IPS DF 4.7 (cell line): ENCODE results near the gene TMEM256.

Source experiments
- DNase-seq: peaks from one replicate; pipeline ENCODE4 v3.0.0-alpha.2; 2013; ENCODE audit warnings: low spot score; ENCODE audit errors: extremely low read depth

Gene TMEM256

DNA sequence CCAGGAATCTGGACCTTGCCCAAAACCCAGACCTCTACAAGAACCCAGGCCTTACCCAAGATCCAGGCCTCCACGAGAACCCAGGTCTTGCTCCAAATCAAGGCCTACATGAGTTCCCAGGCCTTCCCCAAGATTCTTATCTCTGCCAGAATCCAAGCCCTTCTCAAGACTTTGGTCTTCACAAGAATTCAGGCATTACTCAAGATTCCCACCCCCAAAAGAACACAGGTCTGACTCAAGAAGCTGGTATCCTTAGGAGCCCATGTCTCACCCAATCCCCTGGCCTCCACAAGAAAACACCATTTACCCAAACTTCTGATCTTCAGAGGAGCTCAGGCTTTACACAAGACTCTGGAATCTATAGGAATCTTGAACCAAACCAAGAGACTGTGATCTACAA lies 27.3 kb upstream of the TMEM256 start:
- DNase-seq: no peak

DNA sequence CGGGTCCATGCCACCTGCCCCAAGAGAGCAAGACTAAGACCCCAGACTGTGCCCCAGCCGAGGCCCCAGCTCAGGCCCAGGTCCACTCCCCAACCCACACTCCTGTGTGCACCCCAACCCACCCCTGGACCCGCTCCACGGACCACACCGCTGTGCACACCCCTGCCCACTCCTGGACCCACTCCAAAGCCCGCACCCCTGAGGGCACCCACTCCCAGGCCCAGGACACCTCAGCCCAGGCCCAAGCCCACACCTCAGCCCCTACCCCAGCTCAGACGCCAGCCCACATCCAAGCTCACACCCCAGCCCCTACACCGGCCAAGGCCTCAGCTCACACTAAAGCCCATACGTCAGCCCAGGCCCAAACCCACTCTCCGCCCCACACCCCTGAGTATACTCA lies 25.8 kb upstream of the TMEM256 start:
- no peak for DNase-seq

DNA sequence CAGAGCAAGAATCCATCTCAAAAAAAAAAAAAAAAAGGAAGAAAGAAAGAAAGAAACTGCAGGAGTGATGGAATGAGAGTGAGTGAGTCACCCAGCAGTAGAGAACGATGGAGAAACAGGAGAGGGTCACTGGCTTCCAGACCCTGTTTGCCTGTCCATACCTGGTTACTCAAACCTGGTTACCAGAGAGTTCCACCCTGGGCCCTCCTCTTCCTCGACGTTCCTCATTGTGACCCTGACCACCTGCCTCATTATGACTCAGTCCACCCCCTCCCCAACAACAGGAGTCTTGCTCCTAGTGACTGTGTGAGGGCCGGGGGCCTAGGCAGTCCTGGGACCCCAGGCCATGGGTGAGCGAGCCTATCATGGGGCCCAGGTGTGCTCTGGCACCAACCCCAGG lies 24.7 kb upstream of the TMEM256 start, which contains the start of gene SPEM3:
TSS of gene SPEM3 (plus strand) at position 301 of the 400 bp plus-strand sequence. CDS start at position 347, 46 bp downstream.
- DNase-seq: no peak

DNA sequence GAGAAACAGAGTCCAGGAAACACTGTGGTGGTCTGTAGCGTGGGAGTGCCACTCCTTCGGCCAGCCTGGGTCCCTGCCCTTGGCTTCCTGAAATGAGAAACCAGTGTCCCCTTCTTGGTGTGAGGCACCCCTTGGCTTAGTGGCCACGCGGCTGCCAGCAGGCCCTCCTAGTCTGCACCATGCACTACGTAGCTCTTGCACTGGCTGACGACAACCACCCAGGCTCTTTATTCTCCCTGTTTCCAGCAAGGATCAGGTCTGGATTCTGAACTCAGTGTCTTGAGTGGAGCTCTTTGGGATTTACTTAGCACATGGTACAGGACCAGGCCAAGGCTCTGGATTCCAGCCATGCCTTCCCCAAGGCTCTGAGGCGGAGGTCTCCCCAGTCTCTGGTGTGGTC lies 23.7 kb upstream of the TMEM256 start:
- no peak for DNase-seq

DNA sequence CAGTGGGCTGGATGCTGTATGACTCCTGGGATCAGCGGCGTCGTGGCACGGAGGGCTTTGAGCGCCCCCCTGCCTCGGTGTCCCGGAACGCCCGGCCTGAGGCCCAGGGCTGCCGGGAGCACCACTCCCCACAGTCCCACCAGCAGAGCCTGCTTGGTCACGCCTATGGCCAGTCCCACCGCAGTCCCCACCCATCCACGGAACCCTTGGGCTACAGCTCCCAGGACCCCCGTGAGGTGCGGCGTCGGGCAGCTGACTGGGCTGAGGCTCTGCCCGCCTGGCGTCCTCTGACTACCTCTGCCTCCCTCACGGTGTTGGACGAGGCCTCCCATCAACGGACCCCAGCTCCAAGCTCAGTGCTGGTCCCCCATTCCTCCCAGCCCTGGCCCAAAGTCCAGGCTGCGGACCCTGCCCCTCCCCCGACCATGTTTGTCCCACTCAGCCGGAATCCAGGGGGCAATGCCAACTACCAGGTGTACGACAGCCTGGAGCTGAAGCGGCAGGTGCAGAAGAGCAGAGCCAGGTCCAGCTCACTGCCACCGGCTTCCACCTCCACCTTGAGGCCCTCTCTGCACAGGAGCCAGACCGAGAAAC lies 23.1 kb upstream of the TMEM256 start:
- no peak for DNase-seq

DNA sequence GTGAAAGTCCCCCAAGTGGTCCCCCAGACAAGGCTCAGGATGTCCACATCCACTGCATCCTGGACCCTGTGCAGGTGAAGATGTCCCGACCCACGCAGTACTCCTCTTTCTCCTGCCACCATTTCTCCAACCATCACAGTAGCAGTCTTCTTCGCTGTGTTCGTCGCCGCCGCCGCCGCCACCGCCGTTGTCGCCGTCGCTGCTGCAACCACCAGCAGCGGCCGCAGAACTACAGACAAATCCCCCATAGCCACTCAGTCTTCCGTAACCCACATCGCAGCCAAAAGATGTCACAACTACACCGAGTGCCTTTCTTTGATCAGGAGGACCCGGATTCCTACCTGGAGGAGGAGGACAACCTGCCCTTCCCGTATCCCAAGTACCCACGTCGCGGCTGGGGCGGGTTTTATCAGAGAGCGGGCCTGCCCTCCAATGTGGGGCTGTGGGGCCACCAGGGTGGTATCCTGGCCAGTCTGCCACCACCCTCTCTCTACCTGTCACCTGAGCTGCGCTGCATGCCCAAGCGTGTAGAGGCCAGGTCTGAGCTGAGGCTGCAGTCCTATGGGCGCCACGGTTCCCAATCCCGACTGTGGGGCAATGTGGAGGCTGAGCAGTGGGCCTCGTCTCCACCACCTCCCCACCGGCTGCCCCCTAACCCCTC lies 22.4 kb upstream of the TMEM256 start:
- no peak for DNase-seq

DNA sequence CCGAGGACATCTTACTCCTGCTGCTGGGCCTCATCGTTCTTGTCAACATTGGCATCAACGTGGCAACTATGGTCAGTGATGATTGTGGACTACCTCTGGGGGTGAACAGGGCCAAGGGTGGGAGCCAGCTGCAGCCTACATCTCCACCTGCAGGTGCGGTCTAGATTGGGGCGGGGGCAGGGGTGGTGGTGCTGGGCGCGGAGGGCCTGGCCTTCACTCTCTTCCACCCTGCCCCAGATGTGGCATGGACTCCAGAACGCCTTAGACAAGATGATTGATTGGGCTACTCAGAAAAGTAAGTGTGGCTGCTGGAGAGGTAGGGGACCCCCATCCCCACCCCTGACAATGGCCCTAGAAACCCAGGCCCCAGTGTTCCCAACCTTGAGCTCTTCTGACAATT lies 21.9 kb upstream of the TMEM256 start:
- DNase-seq: no peak

DNA sequence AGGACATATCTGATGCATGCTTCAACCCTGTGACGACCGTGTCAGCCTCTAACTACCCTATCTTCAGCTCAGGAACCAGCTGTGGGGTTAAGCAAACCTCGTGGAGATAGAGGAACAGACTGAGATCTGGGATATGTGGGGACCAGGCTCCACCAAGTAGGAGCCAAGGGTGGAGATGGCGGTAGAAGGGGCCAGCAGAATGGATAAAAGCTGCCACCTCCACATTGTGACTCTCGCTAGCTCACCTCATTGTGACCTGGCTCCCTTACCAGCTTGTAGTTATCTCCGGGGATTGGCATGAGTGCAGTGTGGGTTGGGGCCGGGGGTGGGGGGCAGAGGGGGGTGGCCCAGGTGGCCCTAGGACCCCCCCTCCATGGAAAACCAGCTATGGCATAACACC lies 21.4 kb upstream of the TMEM256 start, which contains the start of gene SPEM2:
TSS of gene SPEM2 (plus strand) at position 301 of the 400 bp plus-strand sequence. CDS start at position 374, 73 bp downstream.
- DNase-seq: no peak

DNA sequence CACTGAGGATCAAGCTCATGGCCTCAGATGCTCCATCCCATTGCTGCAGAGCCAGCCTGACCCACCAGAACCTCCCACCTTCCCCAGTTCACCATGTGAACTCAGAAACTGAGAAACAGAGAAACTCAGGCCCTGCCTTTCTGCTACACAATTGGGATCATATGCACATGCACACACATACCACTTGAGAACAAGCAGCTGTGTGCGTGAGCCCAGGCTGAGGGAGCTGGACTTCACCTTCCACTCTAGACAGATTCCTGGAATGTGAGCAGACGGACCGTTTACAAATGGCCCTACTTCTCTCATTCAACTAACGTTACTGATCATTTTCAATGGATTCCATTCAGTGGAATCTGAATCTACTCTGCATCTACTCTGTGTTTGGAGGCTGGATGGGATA lies 19.8 kb upstream of the TMEM256 start:
- no peak for DNase-seq

DNA sequence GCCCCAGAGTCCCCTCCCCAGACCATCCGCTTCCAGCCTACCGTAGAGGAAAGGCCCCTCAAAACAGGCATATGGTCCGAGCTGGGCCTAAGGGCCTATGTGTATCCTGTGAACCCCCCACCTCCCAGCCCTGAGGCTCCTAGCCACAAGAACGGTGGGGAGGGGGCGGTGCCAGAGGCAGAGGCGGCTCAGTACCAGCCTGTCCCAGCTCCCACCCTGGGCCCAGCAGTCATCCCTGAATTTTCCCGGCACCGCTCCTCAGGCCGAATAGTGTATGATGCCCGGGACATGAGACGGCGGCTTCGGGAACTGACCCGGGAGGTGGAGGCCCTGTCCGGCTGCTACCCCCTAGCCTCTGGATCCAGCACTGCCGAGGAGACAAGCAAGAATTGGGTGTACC lies 17.3 kb upstream of the TMEM256 start:
- DNase-seq: no peak

DNA sequence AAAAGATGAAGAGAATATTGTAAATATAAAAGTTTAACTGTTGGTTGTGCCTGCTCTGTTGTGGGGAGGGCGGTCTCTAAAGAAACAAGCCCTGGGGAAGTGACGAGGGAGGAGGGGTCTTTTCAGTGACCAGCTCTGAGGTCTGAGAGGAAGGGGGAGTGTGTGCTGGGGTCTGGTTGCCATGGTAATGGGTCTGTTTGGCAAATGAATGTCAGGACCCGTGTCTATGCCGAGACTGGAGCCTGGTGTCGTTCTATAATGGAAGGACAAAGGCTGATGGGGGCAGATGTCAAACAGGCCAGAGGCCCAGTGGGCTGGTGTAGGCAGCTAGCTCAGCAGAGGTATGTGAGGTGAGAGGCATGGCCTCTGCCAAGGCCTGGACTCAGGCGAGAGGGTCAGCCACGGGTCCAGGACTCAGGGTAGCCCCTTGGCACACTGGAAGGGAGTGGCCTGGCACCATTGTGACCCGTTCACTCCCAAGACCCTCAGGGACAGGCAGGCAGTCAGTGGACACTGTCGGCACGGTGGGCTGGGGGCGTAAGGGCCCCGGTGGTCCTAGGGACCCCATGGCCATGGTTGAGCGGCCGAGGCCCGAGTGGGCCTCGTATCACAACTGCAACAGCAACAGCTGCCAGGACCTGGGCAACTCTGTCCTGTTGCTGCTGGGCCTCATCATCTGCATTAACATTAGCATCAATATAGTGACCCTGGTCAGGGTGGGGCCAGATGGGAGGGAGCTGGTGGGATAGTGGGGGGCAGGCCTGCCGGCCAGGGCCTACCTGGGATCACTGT lies 16.1 kb upstream of the TMEM256 start, which contains the start of gene SPEM1:
TSS of gene SPEM1 (plus strand) at position 506 of the 792 bp plus-strand sequence. CDS start at position 567, 61 bp downstream.
- no peak for DNase-seq

DNA sequence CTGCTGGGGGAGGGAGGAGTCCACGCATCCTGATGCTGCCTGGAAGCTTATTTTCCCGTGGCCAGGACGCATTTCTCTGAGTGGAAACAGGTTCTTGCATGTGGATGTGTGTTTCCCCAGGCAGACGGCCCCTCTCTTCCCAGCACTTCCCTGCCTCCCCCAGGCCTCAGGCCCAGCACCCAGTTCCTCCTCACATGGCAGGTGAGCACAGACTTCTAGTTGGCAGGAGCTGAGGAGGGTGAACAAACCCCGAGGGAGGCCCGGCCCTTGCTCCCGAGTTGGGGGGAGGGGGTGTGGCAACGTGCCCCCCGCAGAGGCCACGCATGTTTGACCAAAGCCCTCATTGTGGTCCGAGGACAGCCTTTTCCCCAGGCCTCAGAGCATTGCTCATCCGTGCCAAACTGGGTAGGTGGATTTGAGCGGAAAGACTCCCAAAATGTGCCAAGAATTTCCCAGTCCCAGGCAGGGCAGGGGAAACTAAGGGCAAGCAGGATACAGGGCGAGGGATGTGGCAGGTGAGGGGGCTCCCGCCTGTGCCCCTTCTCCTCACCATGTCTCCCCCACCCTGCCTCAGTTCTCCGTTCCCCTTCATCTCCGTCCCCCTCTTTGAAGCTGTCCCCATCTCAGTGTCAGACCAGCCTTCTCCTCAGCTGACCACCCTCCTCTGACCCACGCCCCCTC lies 14.7 kb upstream of the TMEM256 start:
- no peak for DNase-seq

DNA sequence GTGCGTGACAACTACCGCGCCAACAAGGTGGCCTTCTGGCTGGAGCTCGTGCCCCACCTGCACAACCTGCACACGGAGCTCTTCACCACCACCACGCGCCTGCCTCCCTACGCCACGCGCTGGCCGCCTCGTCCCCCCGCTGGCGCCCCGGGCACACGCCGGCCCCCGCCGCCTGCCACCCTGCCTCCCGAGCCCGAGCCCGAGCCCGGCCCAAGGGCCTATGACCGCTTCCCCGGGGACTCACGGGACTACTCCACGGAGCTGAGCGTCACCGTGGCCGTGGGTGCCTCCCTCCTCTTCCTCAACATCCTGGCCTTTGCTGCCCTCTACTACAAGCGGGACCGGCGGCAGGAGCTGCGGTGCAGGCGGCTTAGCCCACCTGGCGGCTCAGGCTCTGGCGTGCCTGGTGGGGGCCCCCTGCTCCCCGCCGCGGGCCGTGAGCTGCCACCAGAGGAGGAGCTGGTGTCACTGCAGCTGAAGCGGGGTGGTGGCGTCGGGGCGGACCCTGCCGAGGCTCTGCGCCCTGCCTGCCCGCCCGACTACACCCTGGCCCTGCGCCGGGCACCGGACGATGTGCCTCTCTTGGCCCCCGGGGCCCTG lies 13.3 kb upstream of the TMEM256 start:
- DNase-seq: no peak

DNA sequence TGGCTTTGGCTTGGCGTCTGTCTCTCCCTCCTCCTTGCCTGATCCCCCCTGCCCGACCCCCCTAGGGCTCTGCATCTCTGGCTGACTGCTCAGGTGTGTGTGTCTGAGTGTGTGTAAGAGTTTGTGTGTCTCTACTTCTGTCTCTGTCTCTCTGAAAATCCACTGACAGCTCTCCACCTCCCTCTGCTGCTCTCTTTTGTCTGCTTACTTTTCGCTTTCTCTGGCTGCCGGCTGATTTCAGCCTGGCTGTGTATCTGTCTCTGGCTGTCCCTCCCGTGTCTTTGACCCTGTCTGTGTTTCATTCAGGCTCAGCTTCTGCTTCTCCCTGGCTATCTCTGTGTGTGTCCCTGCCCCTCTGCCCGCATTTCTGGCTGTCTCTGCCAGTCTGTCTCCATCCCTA lies 12.4 kb upstream of the TMEM256 start:
- no peak for DNase-seq

DNA sequence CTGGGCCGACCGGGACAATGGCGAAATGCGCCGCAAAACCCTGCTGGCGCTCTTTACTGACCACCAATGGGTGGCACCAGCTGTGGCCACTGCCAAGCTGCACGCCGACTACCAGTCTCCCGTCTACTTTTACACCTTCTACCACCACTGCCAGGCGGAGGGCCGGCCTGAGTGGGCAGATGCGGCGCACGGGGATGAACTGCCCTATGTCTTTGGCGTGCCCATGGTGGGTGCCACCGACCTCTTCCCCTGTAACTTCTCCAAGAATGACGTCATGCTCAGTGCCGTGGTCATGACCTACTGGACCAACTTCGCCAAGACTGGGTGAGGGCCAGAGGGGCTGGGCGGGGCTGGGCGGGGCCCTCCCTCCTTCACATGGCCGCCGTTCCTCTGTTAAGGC lies 11.9 kb upstream of the TMEM256 start:
- DNase-seq: no peak

DNA sequence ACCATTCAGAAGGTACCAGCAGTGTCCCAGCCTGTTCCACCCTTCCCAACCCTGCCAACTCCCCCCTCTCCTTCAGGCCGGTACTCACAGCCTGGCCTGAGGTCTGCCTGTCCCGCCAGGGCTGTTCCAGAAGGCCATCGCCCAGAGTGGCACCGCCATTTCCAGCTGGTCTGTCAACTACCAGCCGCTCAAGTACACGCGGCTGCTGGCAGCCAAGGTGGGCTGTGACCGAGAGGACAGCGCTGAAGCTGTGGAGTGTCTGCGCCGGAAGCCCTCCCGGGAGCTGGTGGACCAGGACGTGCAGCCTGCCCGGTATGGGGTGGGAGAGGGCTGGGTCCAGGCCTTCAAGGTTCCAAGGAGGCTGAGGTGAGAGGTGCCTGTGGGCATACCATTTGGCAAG lies 10.9 kb upstream of the TMEM256 start:
- DNase-seq: no peak

DNA sequence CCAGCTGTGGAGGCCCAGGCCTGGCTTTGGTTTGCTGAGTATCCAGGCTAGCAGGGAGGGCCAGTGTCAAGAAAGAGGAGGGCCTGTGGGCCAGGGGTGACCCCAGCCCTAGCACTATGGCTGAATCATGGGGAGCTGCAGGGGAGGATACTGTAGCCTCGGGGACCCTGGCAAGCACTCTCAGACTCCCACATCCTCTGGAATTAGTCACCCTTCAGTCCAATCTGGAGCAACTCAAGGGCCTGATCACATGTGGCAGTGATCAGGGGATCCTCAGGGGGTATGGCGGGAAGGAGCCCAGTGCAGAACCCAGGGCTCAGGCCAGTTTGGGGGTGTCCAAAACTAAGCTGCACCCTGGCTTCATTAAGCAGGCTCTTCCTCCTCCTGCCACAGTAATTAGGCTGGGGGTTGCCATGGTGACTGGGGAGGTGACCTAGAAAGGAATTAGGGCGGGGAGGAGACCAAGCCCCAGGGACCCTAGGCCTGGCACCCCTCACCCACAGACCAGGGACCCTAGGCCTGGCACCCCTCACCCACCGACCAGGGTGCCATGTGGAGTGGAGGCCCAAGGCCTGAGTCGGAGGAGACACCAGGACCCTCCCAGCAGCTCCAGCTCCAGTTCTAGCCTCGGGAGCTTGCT lies 9.6 kb upstream of the TMEM256 start:
- DNase-seq: no peak

DNA sequence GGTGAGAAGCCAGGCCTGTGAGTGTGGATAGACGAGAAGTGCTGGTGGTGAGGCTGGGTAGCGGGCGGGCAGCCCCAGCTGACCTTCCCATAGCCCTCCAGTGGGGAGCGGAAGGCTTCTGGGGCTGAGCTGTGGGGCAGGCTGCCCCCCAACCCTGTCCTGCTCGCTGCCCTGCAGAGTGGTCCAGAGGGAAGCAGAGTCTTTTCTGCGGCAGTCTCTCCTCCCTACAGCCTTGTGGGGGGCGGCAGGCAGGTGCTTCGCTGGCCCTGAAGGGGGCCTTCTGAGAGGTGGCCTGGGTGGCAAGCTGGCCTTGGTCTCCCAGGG lies 7.5 kb upstream of the TMEM256 start:
- no peak for DNase-seq

DNA sequence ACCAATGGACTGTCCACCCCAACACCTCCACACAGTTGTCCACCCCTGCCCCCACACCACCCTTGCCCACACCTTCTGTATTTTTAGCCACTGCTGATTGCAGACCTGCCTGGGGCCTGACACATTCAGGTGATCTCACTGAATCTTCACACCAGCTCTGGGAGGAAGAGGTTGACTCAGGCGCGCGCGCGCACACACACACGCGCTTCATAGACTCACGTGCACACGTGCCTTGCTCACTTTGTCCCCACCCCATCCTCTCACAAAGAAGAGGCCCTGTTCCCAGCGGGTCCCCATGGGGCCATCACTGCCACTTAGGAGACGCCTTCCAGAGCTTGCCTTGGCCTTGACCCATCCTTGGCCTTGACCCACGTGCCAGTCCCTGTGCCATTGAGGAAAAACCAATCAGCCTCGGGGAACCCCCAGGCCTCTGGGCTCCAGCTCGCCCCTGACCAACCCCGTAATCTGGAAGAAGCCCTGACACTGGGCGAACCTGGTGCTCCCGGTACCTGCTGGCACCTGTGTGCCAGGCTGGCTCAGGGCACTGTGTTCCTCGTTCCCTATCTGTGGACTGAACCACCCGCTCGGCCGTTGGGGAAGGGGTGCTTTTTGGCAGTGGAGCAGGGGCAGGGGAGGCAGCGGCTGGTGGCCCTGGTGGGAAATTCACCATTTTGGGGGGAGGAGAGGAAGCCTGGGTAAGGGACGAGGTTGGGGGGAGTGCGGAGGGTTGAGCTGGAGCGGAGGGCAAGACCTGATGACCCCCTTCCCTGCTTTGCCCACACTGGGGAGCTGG lies 6.9 kb upstream of the TMEM256 start:
- DNase-seq: no peak

DNA sequence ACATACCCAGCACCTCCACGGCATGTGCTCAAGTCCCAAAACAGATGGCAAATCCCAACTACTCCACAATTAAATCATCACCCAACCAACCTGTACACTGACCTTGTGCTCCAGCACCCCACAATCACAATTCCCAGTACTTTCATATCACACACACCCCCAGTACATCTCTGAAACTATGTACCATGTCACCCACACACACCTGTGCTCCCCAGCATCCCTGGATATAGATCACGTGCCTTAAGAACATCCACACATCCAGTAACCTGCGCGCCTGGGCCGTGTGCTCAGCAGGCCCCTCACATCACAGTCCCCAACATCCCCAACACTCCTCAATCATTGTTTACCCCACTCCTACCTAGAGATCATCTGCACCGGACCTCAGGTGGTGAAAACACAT lies 5.8 kb upstream of the TMEM256 start:
- no peak for DNase-seq
